GM19467 (cell line): Measurements from ENCODE around the gene GSTP1.
A peak's percentile ranks its signal among the peaks of the same experiment; 100 is the strongest.

Source experiments
- ATAC-seq: cut with Tn5 transposase; IDR thresholded peaks from one replicate; pipeline ENCODE4 v1.9.1; 2021; ENCODE audit warnings: mild to moderate bottlenecking, moderate library complexity; ENCODE audit not compliant: unreplicated experiment

GSTP1 gene

GRCh38 chr11:67628710-67629385 is 45.2 kb downstream of the GSTP1 start:
- ATAC-seq, result no peak

DNA sequence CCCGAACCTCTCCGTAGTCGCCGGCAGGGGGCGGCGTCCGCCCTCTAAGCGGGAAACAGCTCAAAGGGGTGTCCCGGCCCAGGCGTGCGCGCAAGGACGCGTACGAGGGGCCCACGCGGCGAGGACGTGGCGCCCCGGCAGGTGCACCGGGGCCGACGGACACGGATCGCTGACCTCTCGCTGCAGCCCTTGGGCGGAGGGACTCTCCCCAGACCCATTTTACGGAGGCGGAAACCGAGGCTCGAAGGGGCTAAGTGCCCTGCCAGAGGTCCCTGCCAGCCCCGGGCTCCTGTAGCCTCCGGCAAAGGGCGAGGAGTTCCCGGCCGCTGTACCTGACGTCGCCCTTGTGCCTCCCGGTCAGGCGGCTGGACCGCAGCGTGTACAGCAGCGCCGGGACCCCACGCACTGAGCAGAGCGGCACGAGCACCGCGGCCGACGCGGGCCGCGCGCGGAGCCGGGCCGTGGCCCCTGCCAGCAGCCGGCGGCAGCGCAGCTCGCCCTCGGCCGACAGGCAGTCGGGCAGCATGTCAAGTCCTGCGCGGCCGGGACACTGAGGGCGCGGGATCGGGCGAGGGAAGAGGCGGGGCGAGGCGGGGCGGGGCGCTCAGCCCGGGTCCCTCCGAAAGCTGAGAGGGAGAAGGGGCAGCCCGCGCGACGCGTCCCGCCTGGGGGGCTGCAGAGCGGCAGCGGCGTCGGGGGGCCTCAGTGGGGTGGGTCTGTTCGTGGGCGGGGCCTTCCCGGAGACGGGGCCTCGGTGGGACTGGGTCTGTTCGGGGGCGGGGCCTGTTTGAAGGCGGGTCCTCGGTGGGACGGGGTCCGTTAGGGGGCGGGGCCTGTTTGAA is 46.0 kb downstream of the GSTP1 start, which contains the start of gene NUDT8:
TSS of gene NUDT8 (minus strand) at position 552 of the 842 bp plus-strand sequence. CDS start at position 526, 26 bp downstream.
- ATAC-seq, result peak; percentile 47

GRCh38 chr11:67630228-67630942 is 46.8 kb downstream of the GSTP1 start:
- ATAC-seq, result peak; percentile 55

DNA sequence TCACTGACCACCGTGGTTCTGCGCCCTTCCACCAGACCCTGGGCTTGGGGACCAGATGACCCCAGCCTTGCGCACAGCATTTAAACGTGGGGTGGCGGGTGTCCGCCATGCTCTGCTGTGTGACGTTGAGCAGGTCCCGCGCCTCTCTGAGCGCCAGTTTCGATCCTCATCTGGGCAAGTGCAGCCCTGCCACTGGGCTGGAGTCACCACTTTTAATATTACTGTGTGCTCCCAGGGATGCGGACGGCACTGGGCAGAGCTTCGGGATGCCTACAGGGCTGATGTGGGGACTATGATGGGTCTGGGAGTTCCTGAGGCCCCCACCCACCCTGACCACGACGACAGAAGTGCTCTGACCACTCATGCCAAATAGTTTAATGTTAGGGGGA is 47.3 kb downstream of the GSTP1 start:
- no peak for ATAC-seq

GRCh38 chr11:67631411-67631810 is 47.8 kb downstream of the GSTP1 start:
- no peak for ATAC-seq

DNA sequence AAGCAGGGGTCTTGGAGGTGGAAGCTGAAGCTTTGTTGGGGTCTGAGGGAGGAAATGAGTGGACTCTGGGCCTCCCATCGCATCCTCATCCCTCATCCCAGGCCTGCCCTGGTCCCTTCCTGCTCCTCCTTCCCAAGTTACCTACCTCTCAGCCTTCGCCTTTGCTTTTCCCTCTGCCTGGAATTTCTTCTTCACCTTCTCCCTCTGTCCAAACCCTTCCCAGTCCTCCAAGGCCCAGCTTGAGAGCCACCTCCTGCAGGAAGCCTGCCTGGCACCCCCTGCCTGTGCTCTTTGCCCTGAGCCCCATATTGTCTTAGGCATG is 48.2 kb downstream of the GSTP1 start:
- ATAC-seq, result no peak

DNA sequence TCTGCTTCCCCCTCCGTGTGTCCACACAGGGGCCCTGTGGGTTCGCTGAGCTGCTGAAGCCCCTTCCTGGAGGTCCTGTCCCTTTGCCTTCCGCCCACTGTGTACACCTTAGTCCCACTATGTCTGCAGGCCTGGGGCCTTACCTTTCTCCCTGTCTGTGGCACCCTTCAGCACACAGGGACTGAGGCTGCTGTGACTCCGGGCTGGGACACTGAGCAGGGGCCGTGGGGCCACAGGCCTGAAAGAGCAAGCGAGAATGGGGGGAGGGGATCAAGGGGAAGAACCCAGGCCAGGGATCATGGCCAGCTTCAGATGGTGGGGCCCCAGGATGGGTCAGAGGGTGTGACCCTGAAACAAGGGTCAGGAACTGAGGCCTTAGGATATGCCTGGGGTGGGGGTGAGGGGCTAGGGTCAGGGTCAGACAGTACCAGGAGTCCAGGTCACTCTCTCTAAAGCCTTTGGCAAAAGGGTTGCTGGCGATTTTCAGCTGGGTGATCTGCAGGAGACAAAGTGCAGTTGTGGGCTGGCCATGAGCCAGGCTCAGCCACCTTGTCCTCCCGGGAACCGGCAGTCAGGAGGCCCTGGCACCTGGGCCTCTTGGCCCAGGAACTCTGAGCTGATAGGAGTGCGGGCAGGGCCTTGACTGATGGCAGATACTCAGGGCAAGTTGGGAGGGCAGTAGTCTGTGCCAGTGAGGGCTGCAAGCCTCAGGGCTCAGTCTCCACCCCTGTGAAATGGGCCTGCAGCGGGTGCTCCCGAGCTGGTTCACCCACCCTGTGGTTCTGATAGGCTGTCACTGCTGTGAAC is 48.8 kb downstream of the GSTP1 start:
- no peak for ATAC-seq

DNA sequence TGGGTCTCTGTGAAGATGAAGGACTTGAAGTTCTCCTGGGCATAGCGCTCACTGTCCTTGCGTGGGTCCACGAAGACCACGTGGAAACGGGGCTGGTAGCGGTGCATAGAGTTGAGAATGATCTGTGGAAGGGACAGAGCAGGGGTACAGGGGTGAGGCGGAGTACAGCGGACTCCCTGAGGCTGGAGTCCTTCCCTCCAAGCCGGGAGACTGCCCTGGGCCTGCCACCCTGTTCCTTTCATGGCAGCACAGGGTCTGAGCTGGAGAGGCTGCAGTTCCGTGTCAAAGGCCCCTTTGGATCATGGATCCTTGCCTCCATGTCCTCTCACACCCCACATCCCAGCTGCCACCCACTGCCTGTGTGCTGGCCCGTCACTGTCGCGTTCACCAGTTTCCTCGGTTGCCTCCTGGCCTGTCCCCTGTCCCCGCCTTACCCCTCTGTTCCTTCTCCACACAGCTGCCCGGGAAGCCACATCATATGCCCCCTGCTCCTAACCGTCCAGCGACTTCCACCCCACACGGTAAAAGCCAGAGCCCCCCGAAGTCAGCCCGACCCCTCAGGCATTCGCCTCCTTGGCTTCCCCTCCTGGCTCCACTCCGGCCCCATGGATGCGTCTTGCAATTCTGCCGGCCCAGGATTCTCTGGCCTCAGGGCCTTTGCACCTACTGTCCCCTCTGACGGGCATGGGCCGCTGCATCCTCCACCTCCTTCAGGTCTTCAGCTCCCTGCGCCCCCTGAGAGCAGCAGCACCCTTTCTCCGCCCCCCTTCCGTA is 49.6 kb downstream of the GSTP1 start:
- no peak for ATAC-seq

GRCh38 chr11:67633758-67634365 is 50.2 kb downstream of the GSTP1 start:
- no peak for ATAC-seq

DNA sequence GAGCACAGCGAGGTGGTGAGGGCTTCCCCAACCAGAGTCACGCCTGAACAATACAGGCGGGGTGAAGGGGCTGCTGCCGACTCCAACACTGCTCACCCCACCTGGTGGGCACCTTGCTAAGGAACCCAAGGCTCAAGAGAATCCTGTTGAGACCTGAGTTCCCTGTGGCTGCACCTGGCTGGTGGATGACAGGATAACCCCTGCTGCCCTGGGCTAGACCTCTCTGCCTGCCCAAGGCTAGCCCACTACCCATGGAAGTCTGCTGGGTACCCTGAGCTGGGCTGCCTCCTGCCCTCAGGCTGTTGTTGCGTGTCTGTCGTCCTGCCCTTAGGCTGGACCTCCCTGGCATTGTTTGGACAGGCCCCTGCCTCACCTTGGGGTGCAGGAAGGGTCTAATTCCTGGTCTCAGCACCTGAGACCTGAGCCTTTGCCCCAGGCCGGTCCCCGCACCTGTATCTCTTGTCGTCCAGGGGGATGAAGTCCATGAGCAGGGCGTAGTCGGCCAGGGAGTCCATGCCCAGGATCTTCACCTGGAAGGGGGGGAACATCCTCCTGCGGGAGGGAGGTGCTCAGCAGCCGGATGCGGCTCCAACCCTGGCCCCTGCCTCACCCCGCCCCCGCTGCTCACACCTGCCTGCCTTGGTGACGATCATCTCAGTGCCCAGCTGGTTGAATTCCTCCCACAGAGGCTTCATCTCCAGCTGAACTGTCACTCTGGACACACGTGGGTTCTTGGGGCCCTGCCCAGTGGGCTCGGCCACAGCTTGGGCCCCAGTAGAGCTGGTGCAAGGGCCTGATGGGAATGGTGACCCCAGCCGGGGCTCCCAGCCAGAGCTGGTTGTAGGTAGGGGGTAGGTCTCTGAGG is 51.0 kb downstream of the GSTP1 start:
- no peak for ATAC-seq

GRCh38 chr11:67635231-67635521 is 51.6 kb downstream of the GSTP1 start:
- no peak for ATAC-seq
